GM12892 (cell line): ENCODE data around the gene SERINC5.

ENCODE experiments used
- POLR2A ChIP-seq: IDR thresholded peaks from 2 replicates; pipeline ENCODE4 v1.6.1; 2011; ENCODE audit warnings: low read depth, low read length, control low read depth
- TAF1 ChIP-seq: IDR thresholded peaks from 2 replicates; pipeline ENCODE4 v1.6.1; 2011; ENCODE audit warnings: low read depth, mild to moderate bottlenecking, control low read depth, low read length, borderline replicate concordance

GRCh38 chr5:80283360-80283759 lies 27.5 kb upstream of the SERINC5 start:
- no peak for TF ChIP-seq POLR2A
- no peak for TF ChIP-seq TAF1
